Ovary (tissue), 9 donors: ENCODE data around the gene OSTF1. TPM values are rescaled to one million over a fixed set of nuclear protein-coding genes. Genes with fewer than 3 reads are reported as not detected.
A peak's percentile ranks its signal among the peaks of the same experiment; 100 is the strongest.

Experiments
- DNase-seq, 5 donors: peaks; one replicate each; pipeline ENCODE4 v3.0.0-alpha.2; 2019 to 2020
- H3K27ac ChIP-seq, 2 donors: fragments of 200-600 bp; one replicate each; pipeline versions ENCODE4 v1.5.1 to v1.8.0; 2019 to 2022
- H3K27me3 ChIP-seq: fragments of 200-600 bp; one replicate; pipeline ENCODE4 v1.8.0; 2022
- H3K36me3 ChIP-seq: fragments of 200-600 bp; sonication (generic); one replicate; pipeline ENCODE4 v1.5.1; 2019
- H3K4me1 ChIP-seq: one replicate; pipeline ENCODE4 v1.8.1; 2013; ENCODE audit warnings: mild to moderate bottlenecking, moderate library complexity; ENCODE audit not compliant: insufficient read depth
- H3K4me3 ChIP-seq: fragments of 200-600 bp; sonication (generic); one replicate; pipeline ENCODE4 v1.5.1; 2017
- H3K9me3 ChIP-seq, 2 donors: fragments of 200-600 bp in 1 of 2; sonication (generic) in 1 of 2; one replicate each; pipeline versions ENCODE4 v1.5.1 to v1.8.1; 2013 to 2019; ENCODE audit warnings: mild to moderate bottlenecking in 1 of 2, moderate library complexity in 1 of 2
- EP300 ChIP-seq: sonication (generic); formaldehyde crosslinking; IDR thresholded peaks from one replicate; pipeline ENCODE4 v1.6.1; 2017; ENCODE audit warnings: antibody characterized with exemption
- POLR2A ChIP-seq: fragments of 450-650 bp; IDR thresholded peaks from one replicate; pipeline ENCODE4 v1.6.1; 2017; ENCODE audit warnings: antibody characterized with exemption, mild to moderate bottlenecking, moderate library complexity
- WGBS, 3 donors: extraction: QIAGEN DNeasy Blood & Tissue Kit in 1 of 3; methylation state at CpG; one replicate each; pipeline versions ENCODE4 v1.1.5 to v1.1.7; 2013 to 2017; 5-methylcytosine and 5-hydroxymethylcytosine counted together
- intact Hi-C, 4 donors: fragments of 100-400 bp; cut with DNase I; formaldehyde crosslinking; loops; one replicate each; pipeline versions ENCODE4 v1.11.0 to v1.15.1; 2022 to 2023
- polyA plus RNA-seq, 2 donors: library from polyadenylated mRNA; stranded (reverse); fragments of 200-250 nt in 1 of 2; fragments of 350-450 nt in 1 of 2; fragmentation: Illumina TruSeq in 1 of 2; extraction: RNeasy Lipid Tissue Mini Kit (QIAGEN cat#74804) in 1 of 2; gene quantifications; one replicate each; pipeline ENCODE4 v1.2.3, GENCODE V29; 2013 to 2014
- total RNA-seq, 7 donors: library from RNA; depleted of rRNA in 2 of 7; stranded (reverse); fragments of >200 nt in 2 of 7; fragmentation: NEBNext Ultra II Directional in 3 of 7; extraction: Animal tissue kit (Norgen Biotek cat#: 25700) in 3 of 7; gene quantifications; one replicate each; pipeline versions ENCODE4 v1.1.0 to v1.2.4, GENCODE V29; 2016 to 2023
- TF ChIP-seq, protein P1 (sequence below), 3 donors: fragments of 450-650 bp in 2 of 3; fragments of 200-600 bp in 1 of 3; IDR thresholded peaks; one replicate each; pipeline versions ENCODE4 v1.5.1 to v1.8.0; 2016 to 2022; ENCODE audit warnings: antibody characterized with exemption in 3 of 3, mild to moderate bottlenecking in 1 of 3
- donor health status: DM: no; HTN: no; CAD: no; lungs with moderate emphysema.
- donor health status: DM: no; HTN: no; CAD: no.
- donor health status: Bipolar disorder and iron deficiency.
- donor health status: DM: yes; HTN: yes; CAD: no.
- donor health status: DM: no; HTN: no; CAD: no.
- donor health status: DM: yes; HTN: yes; CAD: no.

The OSTF1 gene
- total and polyA plus RNA-seq, 9 donors: 15.1 to 46.9 (median 20.0) TPM

DNA sequence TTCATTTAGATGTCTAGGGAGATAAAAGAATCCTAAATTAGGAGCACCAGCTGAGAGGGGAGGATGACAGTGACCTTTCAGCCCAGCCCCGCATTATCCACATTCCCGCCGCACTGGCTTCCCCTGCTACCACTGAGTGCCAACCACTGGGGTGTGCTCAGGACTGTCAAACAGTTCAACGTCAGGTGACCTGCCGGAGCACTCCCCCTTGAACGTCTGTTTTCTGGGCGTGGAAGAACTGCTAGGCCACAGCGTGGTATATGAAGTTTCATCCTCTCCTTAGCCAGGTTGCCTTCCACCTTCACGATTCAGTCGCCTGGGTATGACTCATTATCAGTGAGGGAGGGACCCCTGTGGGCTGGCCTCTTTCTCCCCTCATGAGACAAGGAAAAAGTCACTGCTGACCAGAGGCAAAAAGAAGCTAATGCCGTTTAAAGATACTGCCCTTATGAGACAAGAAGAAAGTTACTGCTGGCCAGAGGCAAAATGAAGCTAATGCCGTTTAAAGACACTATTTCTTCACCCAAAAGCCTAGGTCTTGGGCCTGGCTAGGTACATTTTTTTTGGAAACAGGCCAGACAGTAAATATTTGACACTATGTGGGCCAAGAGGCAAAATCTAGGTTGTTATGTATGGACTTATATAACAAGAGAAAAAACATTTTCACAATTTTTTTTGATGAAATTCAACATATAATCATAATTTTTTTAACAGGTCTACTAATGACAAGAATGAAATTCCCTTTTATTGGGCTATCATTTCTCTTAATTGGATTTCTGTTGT is 4.9 kb upstream of the OSTF1 start:
- intact Hi-C loops: loop anchor here in 1 of 4 donors (5.0 to 10.0 kb wide), 2 partner anchors 56 to 129 kb away; partner anchors contain the start of genes C9orf40 and CARNMT1
- WGBS, 3 donors: 77 to 81% (median 79%) methylated on average over 12 of the region's 12 CpGs
- Histone ChIP-seq H3K36me3 (no peaks in the 10 kb centered on the region), H3K4me3 (no peak overlapping the region), H3K9me3 (no peaks in the 10 kb centered on the region), H3K27me3 (no peaks in the 10 kb centered on the region), H3K27ac (peak overlapping the region in 1 of 2 donors; percentile 14), H3K4me1 (peaks cover 7% of the 10 kb centered on the region)
- no peak for DNase-seq
- TF ChIP-seq POLR2A: no peak
- TF ChIP-seq EP300: no peak
- TF ChIP-seq, protein P1, sequence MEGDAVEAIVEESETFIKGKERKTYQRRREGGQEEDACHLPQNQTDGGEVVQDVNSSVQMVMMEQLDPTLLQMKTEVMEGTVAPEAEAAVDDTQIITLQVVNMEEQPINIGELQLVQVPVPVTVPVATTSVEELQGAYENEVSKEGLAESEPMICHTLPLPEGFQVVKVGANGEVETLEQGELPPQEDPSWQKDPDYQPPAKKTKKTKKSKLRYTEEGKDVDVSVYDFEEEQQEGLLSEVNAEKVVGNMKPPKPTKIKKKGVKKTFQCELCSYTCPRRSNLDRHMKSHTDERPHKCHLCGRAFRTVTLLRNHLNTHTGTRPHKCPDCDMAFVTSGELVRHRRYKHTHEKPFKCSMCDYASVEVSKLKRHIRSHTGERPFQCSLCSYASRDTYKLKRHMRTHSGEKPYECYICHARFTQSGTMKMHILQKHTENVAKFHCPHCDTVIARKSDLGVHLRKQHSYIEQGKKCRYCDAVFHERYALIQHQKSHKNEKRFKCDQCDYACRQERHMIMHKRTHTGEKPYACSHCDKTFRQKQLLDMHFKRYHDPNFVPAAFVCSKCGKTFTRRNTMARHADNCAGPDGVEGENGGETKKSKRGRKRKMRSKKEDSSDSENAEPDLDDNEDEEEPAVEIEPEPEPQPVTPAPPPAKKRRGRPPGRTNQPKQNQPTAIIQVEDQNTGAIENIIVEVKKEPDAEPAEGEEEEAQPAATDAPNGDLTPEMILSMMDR (IDR thresholded peaks at IDR 0.05): no peak

DNA sequence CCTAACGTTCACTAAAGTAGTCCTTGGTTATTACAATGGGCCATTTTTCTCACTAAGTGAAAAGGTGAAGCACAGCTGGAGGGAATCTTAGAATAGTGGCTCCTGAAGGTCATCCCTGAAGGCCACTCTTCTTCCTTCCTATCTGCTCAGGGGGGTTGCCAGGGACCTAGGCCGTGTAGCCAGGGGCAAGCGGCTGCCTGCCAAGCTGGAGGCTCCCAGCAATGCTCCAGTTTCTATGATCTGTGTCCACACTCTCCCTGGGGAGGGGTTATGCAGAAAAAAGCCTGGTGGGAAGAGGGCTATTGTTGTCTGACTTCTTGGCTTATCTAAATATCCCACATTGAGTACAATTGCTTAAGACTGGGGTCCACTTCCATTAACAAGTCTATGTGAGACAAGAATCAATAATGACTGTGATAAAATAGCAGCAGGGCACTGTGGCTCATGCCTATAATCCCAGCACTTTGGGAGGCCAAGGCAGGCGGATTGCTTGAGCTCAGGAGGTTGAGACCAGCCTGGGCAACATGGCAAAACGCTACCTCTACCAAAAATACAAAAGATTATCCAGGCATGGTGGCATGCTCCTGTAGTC is 4.1 kb upstream of the OSTF1 start:
- 72 to 83% (median 72%) methylated on average over 5 of the region's 5 CpGs for WGBS, 3 donors
- no peaks in the 10 kb centered on the region for H3K36me3 ChIP-seq
- no peaks in the 10 kb centered on the region for H3K9me3 ChIP-seq
- DNase-seq: no peak
- H3K4me3 ChIP-seq: no peak overlapping the region
- peak overlapping the region in 1 of 2 donors; percentile 14 for H3K27ac ChIP-seq
- intact Hi-C loops: loop anchor here in 1 of 4 donors (5.0 to 10.0 kb wide), 2 partner anchors 57 to 129 kb away; partner anchors contain the start of genes C9orf40 and CARNMT1
- H3K4me1 ChIP-seq: peaks cover 7% of the 10 kb centered on the region
- TF ChIP-seq, protein P1 (IDR thresholded peaks at IDR 0.05): no peak
- TF ChIP-seq EP300 (no peak), POLR2A (no peak)
- no peaks in the 10 kb centered on the region for H3K27me3 ChIP-seq

DNA sequence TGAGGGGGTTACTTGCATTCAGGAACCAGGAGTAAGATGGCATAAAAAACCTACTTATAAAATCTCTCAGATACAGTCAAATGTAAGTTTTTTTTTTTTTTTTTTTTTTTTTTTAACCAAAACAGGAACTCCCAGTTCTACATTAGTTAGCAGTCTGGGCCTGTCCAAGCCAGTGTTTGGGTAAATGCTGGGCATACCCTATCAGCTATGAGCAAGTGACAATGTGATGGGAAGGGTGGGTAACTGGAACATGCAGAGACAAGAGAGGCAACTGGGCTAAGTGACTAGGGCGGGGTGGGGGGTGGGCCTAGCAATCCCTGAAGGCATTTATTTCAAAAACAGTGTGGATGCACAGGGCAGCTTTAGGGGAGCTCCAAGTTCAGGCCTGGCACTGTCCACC is 2.7 kb upstream of the OSTF1 start:
- no peaks in the 10 kb centered on the region for H3K9me3 ChIP-seq
- no peak overlapping the region for H3K27ac ChIP-seq
- H3K36me3 ChIP-seq: no peaks in the 10 kb centered on the region
- H3K4me1 ChIP-seq: peaks cover 10% of the 10 kb centered on the region
- 88 to 100% (median 98%) methylated on average over 1 of the region's 1 CpG for WGBS, 3 donors
- no peaks in the 10 kb centered on the region for H3K27me3 ChIP-seq
- TF ChIP-seq POLR2A (no peak), EP300 (no peak)
- TF ChIP-seq, protein P1 (IDR thresholded peaks at IDR 0.05): no peak
- intact Hi-C loops: loop anchor here in 1 of 4 donors (10.0 kb wide), 1 partner anchor 131 kb away; the partner anchor contains the start of gene C9orf40
- DNase-seq: no peak
- no peak overlapping the region for H3K4me3 ChIP-seq

DNA sequence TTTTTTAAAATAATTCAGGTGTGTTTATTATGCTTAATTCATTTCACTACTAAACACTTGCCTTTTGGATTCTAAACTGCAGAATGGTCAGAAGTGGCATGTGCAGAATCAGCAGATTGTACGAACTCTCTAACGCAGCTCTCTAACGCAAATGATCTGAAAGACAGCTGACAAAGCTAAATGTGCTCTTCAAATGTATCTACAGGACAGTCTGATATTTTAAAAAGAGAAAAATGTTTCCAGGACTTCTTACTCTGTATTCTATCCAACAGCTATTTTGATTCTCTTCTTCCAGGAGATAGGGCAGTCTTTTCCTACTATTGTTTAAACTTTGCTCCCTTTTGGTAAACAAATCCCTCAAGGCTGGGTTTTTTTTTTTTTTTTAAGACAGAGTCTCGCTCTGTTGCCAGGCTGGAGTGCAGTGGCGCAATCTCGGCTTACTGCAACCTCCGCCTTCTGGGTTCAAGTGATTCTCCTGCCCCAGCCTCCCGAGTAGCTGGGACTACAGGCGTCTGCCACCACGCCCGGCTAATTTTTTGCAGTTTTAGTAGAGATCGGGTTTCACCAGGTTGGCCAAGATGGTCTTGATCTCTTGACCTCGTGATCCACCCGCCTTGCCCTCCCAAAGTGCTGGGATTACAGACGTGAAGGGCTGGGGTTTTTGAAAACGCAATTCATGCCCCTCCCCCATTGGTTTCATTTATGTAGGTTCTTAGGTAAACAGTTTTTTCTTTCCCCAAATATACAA is 1.6 kb upstream of the OSTF1 start:
- intact Hi-C loops: loop anchor here in 1 of 4 donors (10.0 kb wide), 1 partner anchor 132 kb away; the partner anchor contains the start of gene C9orf40
- 14 to 40% (median 23%) methylated on average over 16 of the region's 16 CpGs for WGBS, 3 donors
- H3K4me3 ChIP-seq: peak overlapping the region; percentile 94
- peak overlapping the region in 1 of 2 donors; percentile 97 for H3K27ac ChIP-seq
- TF ChIP-seq, protein P1 (IDR thresholded peaks at IDR 0.05): no peak
- TF ChIP-seq POLR2A (no peak), EP300 (no peak)
- no peaks in the 10 kb centered on the region for H3K27me3 ChIP-seq
- H3K36me3 ChIP-seq: no peaks in the 10 kb centered on the region
- peaks cover 13% of the 10 kb centered on the region for H3K4me1 ChIP-seq
- peak; percentile 25 to 53 (median 37) for DNase-seq
- H3K9me3 ChIP-seq: no peaks in the 10 kb centered on the region
